HepG2 (cell line): ENCODE results near the gene CDH22. TPM values are rescaled to one million over a fixed set of nuclear protein-coding genes. Genes with fewer than 3 reads are reported as not detected.

Experiments
- EHMT2 ChIP-seq: fragments of 200-600 bp; sonication (generic); IDR thresholded peaks from 2 replicates; pipeline ENCODE4 v1.7.0; 2017; ENCODE audit warnings: antibody characterized with exemption, low read depth, low read length, borderline replicate concordance
- KLF16 ChIP-seq, 2 experiments: sonication (generic) in 1 of 2; formaldehyde crosslinking in 1 of 2; IDR thresholded peaks; 2 replicates each; pipeline versions ENCODE4 v1.6.1 to v1.8.0; 2016 to 2023; ENCODE audit warnings: missing genetic modification reagents in 2 of 2, missing compliant biosample characterization in 1 of 2
- MEIS2 ChIP-seq: sonication (generic); formaldehyde crosslinking; IDR thresholded peaks from 2 replicates; pipeline ENCODE4 v1.9.0; 2021; ENCODE audit warnings: mild to moderate bottlenecking, missing genetic modification reagents
- SAP130 ChIP-seq: IDR thresholded peaks from 2 replicates; pipeline ENCODE4 v1.6.1; 2016; ENCODE audit warnings: low read depth
- SCMH1 ChIP-seq: sonication (generic); formaldehyde crosslinking; IDR thresholded peaks from 2 replicates; pipeline ENCODE4 v1.9.0; 2021; ENCODE audit warnings: missing genetic modification reagents, mild to moderate bottlenecking, borderline replicate concordance
- TEAD2 ChIP-seq: sonication (generic); formaldehyde crosslinking; IDR thresholded peaks from 2 replicates; pipeline ENCODE4 v1.9.0; 2021; ENCODE audit warnings: missing genetic modification reagents
- TOPORS ChIP-seq: sonication (generic); formaldehyde crosslinking; IDR thresholded peaks from 2 replicates; pipeline ENCODE4 v1.8.0; 2023; ENCODE audit warnings: mild to moderate bottlenecking, missing genetic modification reagents
- WIZ ChIP-seq: sonication (generic); formaldehyde crosslinking; IDR thresholded peaks from 2 replicates; pipeline ENCODE4 v1.5.1; 2020; ENCODE audit warnings: mild to moderate bottlenecking, missing genetic modification reagents
- ZBTB33 ChIP-seq: sonication (generic); formaldehyde crosslinking; IDR thresholded peaks from 2 replicates; pipeline ENCODE4 v1.4.0; 2020; ENCODE audit warnings: missing genetic modification reagents
- ZFP37 ChIP-seq: sonication (generic); formaldehyde crosslinking; IDR thresholded peaks from 2 replicates; pipeline ENCODE4 v1.4.0; 2020; ENCODE audit warnings: missing genetic modification reagents, borderline replicate concordance
- ZNF558 ChIP-seq: sonication (generic); formaldehyde crosslinking; IDR thresholded peaks from 2 replicates; pipeline ENCODE4 v1.9.0; 2022; ENCODE audit warnings: mild to moderate bottlenecking, missing genetic modification reagents, borderline replicate concordance
- ZNF577 ChIP-seq: sonication (generic); formaldehyde crosslinking; IDR thresholded peaks from 2 replicates; pipeline ENCODE4 v1.4.0; 2020; ENCODE audit warnings: mild to moderate bottlenecking, low read depth, missing genetic modification reagents, borderline replicate concordance
- ZNF607 ChIP-seq: sonication (generic); formaldehyde crosslinking; IDR thresholded peaks from 2 replicates; pipeline ENCODE4 v1.5.1; 2020; ENCODE audit warnings: missing genetic modification reagents, mild to moderate bottlenecking, borderline replicate concordance
- ZSCAN12 ChIP-seq: sonication (generic); formaldehyde crosslinking; IDR thresholded peaks from 2 replicates; pipeline ENCODE4 v1.9.0; 2021; ENCODE audit warnings: mild to moderate bottlenecking, missing genetic modification reagents
- polyA plus RNA-seq, 8 experiments: library from polyadenylated mRNA; depleted of rRNA in 3 of 8; stranded (reverse) in 7 of 8; unstranded in 1 of 8; fragments of >200 nt; fragmentation: Illumina TruSeq in 4 of 8; extraction: Trizol in 4 of 8; gene quantifications; 2 replicates each; pipeline versions ENCODE4 v1.2.1 to v1.2.3, GENCODE V29; 2011 to 2016; ENCODE audit warnings: low read depth in 4 of 8, missing spikeins in 1 of 8, mixed read lengths in 1 of 8; ENCODE audit not compliant: insufficient read depth in 1 of 8
- total RNA-seq, 5 experiments: library from RNA; depleted of rRNA; stranded (reverse); fragments of >200 nt; fragmentation: Illumina TruSeq; extraction: Trizol; gene quantifications; 2 replicates each; pipeline ENCODE4 v1.2.3, GENCODE V29; 2016; ENCODE audit warnings: low read depth in 1 of 5
- TF ChIP-seq, protein P1 (sequence below): sonication (generic); formaldehyde crosslinking; IDR thresholded peaks from 2 replicates; pipeline ENCODE4 v1.8.1; 2023; ENCODE audit warnings: mild to moderate bottlenecking, moderate library complexity, missing genetic modification reagents
- TF ChIP-seq, protein P2 (sequence below): IDR thresholded peaks from 2 replicates; pipeline ENCODE4 v1.6.1; 2012; ENCODE audit warnings: low read depth, low read length, improper control_type of control experiment

CDH22 gene
- total and polyA plus RNA-seq, 2 of the 13 experiments (the other 11 are each of a cell fraction or from before 2014, with no cell fraction given) = not detected

DNA sequence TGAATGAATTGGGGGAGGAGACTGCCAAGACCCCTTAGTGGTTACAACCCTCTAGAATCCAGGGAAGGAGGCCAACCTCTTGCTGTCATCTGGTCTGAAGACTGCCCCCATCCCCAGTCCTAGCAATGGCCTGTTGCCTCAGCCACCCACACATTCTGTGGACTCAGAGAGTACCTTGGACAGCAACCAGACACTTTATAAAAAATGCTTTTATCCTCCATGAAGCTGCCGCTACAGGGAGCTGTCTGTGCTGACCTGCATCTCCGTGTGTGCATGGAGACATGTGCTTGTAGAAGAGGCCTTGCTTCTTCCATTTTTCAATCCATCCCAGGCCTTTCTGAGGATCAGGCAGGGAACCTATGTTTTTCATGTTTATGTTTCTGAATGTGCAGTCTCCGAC, 15.2 kb downstream of the CDH22 start (continued):
- TF ChIP-seq TEAD2 (CRISPR knock-in tag) = 0 out of 2 replicates have a peak, but pooled peaks have one; percentile 63
- 0 out of 2 replicates have a peak, but pooled peaks have one; percentile 35 for TF ChIP-seq MEIS2 (CRISPR knock-in tag)
- no peak for TF ChIP-seq SCMH1 (CRISPR knock-in tag)
- TF ChIP-seq, protein P1, sequence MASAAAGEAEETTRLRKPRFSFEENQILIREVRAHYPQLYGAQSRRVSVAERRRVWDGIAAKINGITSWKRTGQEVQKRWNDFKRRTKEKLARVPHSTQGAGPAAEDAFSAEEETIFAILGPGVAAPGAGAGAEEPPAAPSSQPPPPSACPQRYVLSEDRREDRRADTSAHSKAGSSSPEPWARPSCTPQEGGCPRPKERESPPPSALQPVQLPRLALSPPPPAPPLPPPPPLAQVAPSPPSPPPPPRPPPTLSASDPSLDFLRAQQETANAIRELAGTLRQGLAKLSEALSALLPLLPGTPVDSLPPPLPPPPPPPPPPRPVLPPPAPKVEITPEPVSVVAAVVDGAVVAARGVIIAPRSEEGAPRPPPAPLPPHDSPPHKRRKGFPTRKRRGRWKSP (CRISPR knock-in tag) = no peak
- 0 out of 2 replicates have a peak, but pooled peaks have one; percentile 30 for TF ChIP-seq ZNF607 (CRISPR knock-in tag)
- no peak for TF ChIP-seq ZNF577 (CRISPR knock-in tag)
- TF ChIP-seq EHMT2 = peak; percentile 97
- TF ChIP-seq, protein P2, sequence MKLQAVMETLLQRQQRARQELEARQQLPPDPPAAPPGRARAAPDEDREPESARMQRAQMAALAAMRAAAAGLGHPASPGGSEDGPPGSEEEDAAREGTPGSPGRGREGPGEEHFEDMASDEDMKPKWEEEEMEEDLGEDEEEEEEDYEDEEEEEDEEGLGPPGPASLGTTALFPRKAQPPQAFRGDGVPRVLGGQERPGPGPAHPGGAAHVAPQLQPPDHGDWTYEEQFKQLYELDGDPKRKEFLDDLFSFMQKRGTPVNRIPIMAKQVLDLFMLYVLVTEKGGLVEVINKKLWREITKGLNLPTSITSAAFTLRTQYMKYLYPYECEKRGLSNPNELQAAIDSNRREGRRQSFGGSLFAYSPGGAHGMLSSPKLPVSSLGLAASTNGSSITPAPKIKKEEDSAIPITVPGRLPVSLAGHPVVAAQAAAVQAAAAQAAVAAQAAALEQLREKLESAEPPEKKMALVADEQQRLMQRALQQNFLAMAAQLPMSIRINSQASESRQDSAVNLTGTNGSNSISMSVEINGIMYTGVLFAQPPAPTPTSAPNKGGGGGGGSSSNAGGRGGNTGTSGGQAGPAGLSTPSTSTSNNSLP = peak; percentile 56; the same call in 1 of the 2 replicates
- TF ChIP-seq TOPORS (CRISPR knock-in tag) = no peak
- TF ChIP-seq ZNF558 (CRISPR knock-in tag) = no peak
- 0 out of 2 replicates have a peak, but pooled peaks have one; percentile 41 for TF ChIP-seq ZFP37 (CRISPR knock-in tag)
- 0 out of 4 replicates have a peak, but pooled peaks of 1 of the 2 experiments have one; percentile 37 for TF ChIP-seq KLF16 (CRISPR knock-in tag; IDR thresholded peaks at IDR 0.05)
- TF ChIP-seq ZSCAN12 = peak; percentile 78
- peak; percentile 76; the same call in 1 of the 2 replicates for TF ChIP-seq WIZ (CRISPR knock-in tag)
- peak; percentile 57 for TF ChIP-seq SAP130 (CRISPR knock-in tag)
- TF ChIP-seq ZBTB33 (CRISPR knock-in tag) = no peak
